Upper lobe of right lung (tissue), 1 donor: ENCODE results near the gene LRIG2. TPM values are rescaled to one million over a fixed set of nuclear protein-coding genes. Genes with fewer than 3 reads are reported as not detected.

Source experiments
- ATAC-seq: fragments of 200-7000 bp; cut with Tn5 transposase; one replicate; pipeline ENCODE4 v1.9.1; 2020; ENCODE audit warnings: mild to moderate bottlenecking, moderate library complexity
- DNase-seq: peaks from one replicate; pipeline ENCODE4 v3.0.0-alpha.2; 2020
- H3K27ac ChIP-seq: fragments of 200-600 bp; one replicate; pipeline ENCODE4 v1.8.0; 2022
- H3K27me3 ChIP-seq: fragments of 200-600 bp; one replicate; pipeline ENCODE4 v1.8.0; 2022; ENCODE audit warnings: mild to moderate bottlenecking
- H3K36me3 ChIP-seq: fragments of 200-600 bp; one replicate; pipeline ENCODE4 v1.8.0; 2022
- H3K4me1 ChIP-seq: fragments of 200-600 bp; one replicate; pipeline ENCODE4 v1.8.0; 2022
- H3K4me3 ChIP-seq: fragments of 200-600 bp; one replicate; pipeline ENCODE4 v1.8.0; 2022; ENCODE audit warnings: mild to moderate bottlenecking
- H3K9me3 ChIP-seq: fragments of 200-600 bp; one replicate; pipeline ENCODE4 v1.8.0; 2022
- CTCF ChIP-seq: fragments of 200-600 bp; IDR thresholded peaks from one replicate; pipeline ENCODE4 v1.8.0; 2022; ENCODE audit warnings: antibody characterized with exemption
- intact Hi-C: fragments of 100-400 bp; cut with DNase I; formaldehyde crosslinking; loops from one replicate; pipeline ENCODE4 v1.11.0; 2022
- total RNA-seq: library from RNA; stranded (reverse); fragmentation: NEBNext Ultra II Directional; extraction: Animal tissue kit (Norgen Biotek cat#: 25700); gene quantifications from one replicate; pipeline ENCODE4 v1.2.1, GENCODE V29; 2021
- donor health status: DM: no; HTN: yes; CAD: no; lungs with severe emphysema.

Gene LRIG2
- total RNA-seq, 1 donor from 2014 or later = 10.9 TPM

- peaks cover 9% of the 10 kb centered on the region for H3K36me3 ChIP-seq
- H3K9me3 ChIP-seq = no peaks in the 10 kb centered on the region
- intact Hi-C loops = no loop called here
- H3K27me3 ChIP-seq = no peaks in the 10 kb centered on the region
- no peak for DNase-seq
- no peak for TF ChIP-seq CTCF
- H3K4me3 ChIP-seq = no peak overlapping the region
- H3K27ac ChIP-seq = no peak overlapping the region
- no peaks in the 10 kb centered on the region for H3K4me1 ChIP-seq
- ATAC-seq = no peak
These were observed 13.5 kb downstream of the LRIG2 start for GRCh38 chr1:113086541-113086940.

- H3K36me3 ChIP-seq = peaks cover 26% of the 10 kb centered on the region
- TF ChIP-seq CTCF = no peak
- no peaks in the 10 kb centered on the region for H3K9me3 ChIP-seq
- no peak overlapping the region for H3K4me3 ChIP-seq
- DNase-seq = no peak
- no peak for ATAC-seq
- H3K27me3 ChIP-seq = no peaks in the 10 kb centered on the region
- H3K27ac ChIP-seq = no peak overlapping the region
- no peaks in the 10 kb centered on the region for H3K4me1 ChIP-seq
- intact Hi-C loops = no loop called here
These were observed 16.0 kb downstream of the LRIG2 start for GRCh38 chr1:113088972-113089371.

- no peaks in the 10 kb centered on the region for H3K9me3 ChIP-seq
- H3K4me3 ChIP-seq = no peak overlapping the region
- H3K27ac ChIP-seq = no peak overlapping the region
- DNase-seq = no peak
- intact Hi-C loops = no loop called here
- no peak for ATAC-seq
- H3K4me1 ChIP-seq = no peaks in the 10 kb centered on the region
- H3K27me3 ChIP-seq = no peaks in the 10 kb centered on the region
- TF ChIP-seq CTCF = no peak
- peaks cover 32% of the 10 kb centered on the region for H3K36me3 ChIP-seq
These were observed 17.1 kb downstream of the LRIG2 start for GRCh38 chr1:113090051-113090450.

- intact Hi-C loops = no loop called here
- DNase-seq = no peak
- no peaks in the 10 kb centered on the region for H3K9me3 ChIP-seq
- no peak for ATAC-seq
- no peak overlapping the region for H3K27ac ChIP-seq
- H3K4me1 ChIP-seq = no peaks in the 10 kb centered on the region
- TF ChIP-seq CTCF = no peak
- H3K27me3 ChIP-seq = no peaks in the 10 kb centered on the region
- no peak overlapping the region for H3K4me3 ChIP-seq
- peaks cover 47% of the 10 kb centered on the region for H3K36me3 ChIP-seq
These were observed 19.1 kb downstream of the LRIG2 start for GRCh38 chr1:113091988-113092594.

GRCh38 chr1:113094506-113094905, 21.5 kb downstream of the LRIG2 start:
- Histone ChIP-seq H3K4me1 (no peaks in the 10 kb centered on the region), H3K9me3 (no peaks in the 10 kb centered on the region), H3K4me3 (no peak overlapping the region), H3K27me3 (no peaks in the 10 kb centered on the region), H3K27ac (no peak overlapping the region), H3K36me3 (peaks cover 71% of the 10 kb centered on the region)
- intact Hi-C loops = no loop called here
- ATAC-seq (no peak), DNase-seq (no peak)
- TF ChIP-seq CTCF = no peak
